Retina (tissue), 1 donor: ENCODE measurements around the gene GRM4.
A peak's percentile ranks its signal among the peaks of the same experiment; 100 is the strongest.

Source experiments
- DNase-seq: peaks from one replicate; pipeline ENCODE4 v3.0.0-alpha.2; 2016

The GRM4 gene

GRCh38 chr6:33990061-33990541 lies 155.8 kb downstream of the GRM4 start:
- no peak for DNase-seq

- no peak for DNase-seq
These were observed 156.7 kb downstream of the GRM4 start for GRCh38 chr6:33989016-33989854.

- peak; percentile 59 for DNase-seq
These were observed 157.5 kb downstream of the GRM4 start for GRCh38 chr6:33988121-33989015.

DNA sequence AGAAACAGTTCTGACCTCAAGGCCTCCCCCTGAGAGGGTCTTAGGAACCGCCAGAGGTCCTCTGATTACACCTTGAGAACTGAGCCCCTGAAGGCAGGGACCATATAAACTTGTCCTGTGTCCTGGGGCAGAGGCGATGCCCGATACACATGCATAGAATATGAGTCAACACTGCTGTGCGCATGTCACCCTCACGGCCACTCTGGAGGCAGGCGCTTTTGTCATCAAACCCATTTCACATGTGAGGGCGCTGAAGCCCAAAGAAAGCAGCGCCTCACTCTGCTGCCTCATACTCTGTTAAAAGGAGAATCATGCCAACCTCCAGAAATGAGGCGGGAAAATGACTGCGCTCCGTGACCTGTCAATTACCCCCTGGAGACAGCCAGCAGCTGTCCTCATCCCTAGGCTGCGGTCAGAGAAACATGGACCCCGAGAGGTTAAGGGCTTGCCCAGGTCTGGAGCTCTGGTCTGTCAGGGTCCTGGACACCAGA lies 158.3 kb downstream of the GRM4 start:
- DNase-seq = no peak

- DNase-seq = no peak
These were observed 159.9 kb downstream of the GRM4 start for GRCh38 chr6:33985947-33986346.

DNA sequence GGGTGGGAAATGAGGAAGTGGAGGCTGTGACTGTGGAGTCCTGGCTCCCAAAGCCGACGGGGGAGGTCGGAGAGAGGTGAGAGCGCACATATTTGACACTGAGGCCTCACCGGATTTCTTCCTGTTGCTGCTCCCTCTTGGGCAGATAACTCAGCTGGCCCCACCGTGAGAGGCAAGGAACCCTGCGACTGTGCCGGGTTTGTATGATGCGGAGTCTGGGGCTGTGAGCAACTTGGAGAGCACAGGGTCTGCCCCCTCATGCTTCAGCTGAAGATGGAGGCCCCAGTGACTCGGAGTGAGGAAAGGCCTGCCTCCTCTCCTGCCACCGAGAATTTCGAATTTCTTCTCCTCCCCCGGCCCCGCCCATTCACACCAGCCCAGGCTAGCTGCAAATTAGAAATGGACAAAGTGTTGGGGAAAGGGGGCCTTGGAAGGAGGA lies 160.6 kb downstream of the GRM4 start:
- DNase-seq = no peak

DNA sequence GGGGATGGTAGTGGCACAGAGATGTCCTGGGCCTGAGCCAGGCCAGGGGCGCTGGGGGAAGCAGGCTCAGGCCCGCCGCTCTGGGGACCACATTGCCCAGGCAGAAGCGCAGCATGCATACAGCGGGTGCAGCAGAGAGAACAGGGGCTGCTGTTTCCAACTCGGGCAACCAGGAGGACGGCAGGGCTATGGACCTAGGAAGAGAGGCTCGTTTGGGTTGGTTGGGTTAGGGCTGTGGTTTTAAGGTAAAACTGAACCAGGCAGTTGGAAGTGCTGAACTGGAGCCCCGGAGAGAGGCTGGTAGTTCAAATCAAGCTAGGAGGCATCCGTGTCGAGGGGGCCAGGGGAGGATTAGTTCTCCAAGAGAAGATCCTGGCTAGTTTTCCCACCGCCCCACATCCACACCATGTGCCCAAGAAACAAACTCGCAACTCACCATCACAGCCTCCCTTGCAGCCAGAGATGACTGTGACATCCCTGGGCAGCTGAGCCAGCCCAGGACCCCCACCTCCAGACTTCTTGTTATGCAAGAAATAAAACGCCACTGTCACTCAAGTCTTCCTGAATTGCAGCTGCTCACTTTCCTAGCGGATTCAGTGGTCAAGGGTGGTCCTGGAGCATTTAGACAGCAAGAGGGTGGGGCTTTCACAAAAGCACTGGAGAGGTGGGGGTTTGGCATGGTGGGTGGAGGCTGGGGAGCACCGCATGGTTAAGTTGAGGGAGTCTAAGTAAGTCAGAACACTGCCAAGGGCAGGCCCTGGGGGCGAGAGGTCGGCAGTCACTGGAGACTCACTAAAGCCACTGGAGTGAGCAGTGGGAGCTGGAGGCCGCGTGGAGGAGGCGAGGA lies 161.2 kb downstream of the GRM4 start:
- DNase-seq = no peak

DNA sequence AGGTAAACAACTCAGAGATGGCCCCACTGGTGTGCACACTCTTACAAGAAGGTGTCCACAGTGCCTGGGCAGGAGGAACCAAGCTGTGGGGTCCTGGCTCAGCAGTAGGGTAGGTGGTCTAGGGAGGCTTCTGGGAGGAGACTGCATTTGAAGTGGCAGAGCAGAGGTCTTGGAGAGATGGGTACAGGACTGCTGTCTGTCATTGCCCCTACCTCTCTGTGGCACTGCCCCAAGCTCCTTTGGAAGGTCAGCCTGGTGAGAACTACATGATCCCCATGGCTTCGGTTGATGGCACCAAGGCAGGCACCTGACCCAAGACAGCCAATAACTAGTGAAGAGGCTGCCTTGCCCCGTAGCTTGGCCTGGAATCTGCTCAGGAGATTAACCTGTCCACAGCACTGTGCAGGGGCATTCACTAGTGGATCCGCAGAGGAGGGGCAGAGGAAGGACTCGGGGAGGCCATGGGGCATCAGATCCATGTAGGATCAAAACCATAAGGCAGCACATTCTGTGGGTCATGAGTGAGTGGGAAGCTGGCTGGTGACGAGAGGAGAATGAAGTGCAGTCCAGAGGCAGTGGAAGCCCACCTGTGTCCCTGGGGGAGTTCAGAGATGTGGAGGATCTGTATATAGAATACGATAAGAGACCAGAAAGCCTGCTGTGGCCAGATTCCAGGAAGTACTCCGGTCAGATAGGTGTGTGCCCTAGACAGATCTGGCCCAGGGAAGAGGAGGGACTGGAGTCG lies 162.0 kb downstream of the GRM4 start:
- no peak for DNase-seq

GRCh38 chr6:33983109-33983716 lies 162.7 kb downstream of the GRM4 start:
- no peak for DNase-seq

GRCh38 chr6:33981861-33982260 lies 164.0 kb downstream of the GRM4 start:
- DNase-seq = no peak

GRCh38 chr6:33981421-33981820 lies 164.5 kb downstream of the GRM4 start:
- no peak for DNase-seq

GRCh38 chr6:33980176-33981175 lies 165.4 kb downstream of the GRM4 start:
- no peak for DNase-seq

DNA sequence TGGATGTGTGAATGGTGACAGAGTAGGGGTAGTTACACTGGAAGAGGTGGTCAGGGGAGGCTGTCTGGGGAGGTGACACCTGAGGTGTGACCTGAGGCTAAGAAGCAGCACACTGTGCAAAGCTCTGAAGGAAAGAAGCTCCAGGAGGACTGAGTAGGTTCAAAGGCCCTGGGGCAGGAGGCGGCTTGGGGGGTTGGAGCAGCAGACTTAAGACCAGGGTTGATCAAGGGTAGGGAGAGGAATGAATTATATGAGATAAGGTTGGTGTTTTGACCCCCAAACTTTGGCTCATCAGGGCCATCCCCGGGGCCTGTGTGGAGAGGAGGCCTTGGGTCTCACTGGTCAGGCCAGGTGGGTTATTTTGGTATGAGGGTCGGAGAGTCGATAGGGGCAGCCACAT lies 166.1 kb downstream of the GRM4 start:
- no peak for DNase-seq

GRCh38 chr6:33978412-33979150 lies 167.3 kb downstream of the GRM4 start:
- DNase-seq = no peak

DNA sequence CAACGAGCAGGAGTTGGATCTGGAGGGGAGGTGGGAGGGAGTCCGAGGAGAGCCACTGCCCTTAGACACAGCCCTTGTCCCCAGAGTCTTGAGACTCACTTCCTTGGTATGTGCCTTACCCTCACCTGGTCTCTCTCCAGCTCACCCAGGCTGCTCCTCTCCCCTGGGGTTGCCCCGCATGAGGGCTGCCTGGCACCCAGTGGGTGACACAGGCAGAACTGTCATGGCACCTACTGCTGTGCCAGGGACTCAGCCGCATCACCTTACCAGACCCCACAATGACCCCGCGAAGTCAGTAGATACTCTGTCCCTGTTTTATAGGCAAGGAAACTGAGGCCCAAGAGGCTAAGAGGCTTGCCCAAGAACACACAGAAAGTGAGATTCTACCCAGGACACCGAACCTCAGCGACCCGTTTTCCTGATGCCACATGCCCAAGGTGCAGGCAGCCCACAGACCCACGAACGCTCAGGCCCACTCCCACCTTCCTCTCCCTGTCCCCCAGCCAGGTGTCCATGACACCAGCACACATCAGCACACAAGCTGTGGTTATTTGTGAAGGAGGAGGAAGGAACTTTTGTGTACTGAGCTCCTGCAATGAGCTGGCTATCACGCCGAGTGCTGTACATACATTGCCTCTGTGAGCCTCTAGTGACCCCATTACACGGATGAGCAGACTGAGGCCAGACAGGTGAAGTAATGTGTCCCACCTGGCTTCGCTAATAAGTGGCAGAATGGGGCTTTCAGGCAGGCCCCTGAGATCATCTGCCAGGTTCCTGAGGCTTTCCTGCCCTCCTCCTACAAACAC lies 168.1 kb downstream of the GRM4 start:
- no peak for DNase-seq

DNA sequence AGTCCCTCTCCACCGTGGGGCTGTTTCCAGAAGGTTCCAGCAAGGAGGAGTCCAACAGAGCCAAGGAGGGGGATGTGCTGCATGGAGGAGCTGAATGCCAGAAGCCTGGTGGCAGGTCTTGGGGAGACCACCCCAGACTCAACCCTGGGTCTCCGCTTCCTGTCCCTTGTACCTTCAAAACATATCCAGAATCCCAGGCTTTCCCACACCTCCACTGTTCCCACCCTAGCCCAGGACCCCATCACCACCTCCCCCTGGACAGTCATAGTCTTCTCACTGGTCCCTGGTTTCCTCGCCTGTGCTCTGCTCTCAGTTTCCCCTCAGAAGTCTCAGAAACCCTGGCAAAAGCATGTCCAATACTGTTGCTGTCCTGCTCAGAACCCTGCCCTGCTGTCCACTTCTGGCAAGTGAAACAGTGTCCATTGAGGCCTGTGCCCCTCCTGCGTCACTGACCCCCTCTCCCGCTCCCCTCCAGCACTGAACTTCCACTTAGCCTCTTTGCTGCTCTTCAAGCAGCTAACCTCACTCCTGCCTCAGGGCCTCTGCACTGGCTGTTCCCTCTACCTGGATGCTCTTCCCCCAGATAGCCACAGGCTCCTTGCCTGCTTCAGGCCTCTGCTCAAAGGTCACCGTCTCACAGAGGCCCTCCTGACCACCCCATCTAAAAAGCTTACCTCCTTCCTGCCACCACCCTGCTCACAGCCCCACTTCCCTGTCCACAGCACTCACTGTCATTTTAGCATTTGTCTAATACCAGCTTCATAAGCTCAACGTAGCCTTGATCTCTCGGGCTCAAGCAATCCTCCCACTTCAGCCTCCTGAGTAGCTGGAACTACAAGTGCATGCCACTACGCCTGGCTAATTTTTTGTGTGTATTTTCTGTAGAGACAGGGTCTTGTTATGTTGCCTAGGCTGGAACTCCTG lies 169.2 kb downstream of the GRM4 start:
- DNase-seq = no peak
